Midbrain (tissue), 1 donor: ENCODE data around the gene IL21R.

ENCODE experiments used
- DNase-seq: peaks from one replicate; lab custom pipeline; 2025; lab: John Stamatoyannopoulos, UW

Gene IL21R

DNA sequence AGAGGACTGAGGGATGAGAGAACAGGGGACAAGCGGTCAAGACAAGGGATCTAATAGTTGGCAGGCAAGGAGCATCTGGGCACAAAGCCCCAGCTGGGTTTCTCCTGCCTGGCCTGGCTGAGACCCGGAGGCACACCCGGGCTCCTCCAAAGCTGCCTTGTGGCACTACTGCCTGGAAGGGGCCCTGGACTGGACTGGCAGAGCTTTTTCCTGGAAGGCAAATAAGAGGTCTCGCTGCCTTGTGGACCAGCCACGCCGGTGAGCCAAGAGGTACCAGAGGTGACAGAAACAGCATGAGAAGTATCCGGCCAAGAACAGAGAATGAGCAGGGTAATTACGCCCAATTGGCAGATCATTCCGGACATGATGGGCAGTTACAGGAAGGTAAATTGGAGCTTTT, 83.2 kb downstream of the IL21R start:
- DNase-seq: no peak

DNA sequence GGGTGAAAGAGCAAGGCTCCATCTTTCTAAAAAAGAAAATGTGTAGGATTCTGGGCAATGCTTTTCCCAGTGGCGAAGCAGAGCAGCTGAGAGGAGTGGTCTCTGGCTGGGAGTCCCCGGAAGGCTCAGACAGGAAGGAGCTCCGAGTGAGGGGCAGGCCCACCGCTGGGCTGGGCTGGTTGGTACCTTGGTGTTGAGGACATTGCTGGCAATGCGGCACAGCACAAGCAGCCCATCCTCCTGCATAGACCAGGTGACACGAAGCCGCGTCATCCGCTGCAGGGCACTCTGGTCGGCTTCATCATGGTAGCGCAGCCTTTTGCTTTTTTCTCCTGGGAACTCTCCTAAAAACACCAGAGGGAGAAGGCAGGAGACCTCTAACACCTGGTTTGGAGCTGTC, 83.8 kb downstream of the IL21R start:
- DNase-seq: no peak

GRCh38 chr16:27486344-27486743, 84.4 kb downstream of the IL21R start:
- no peak for DNase-seq

- no peak for DNase-seq
Observed at GRCh38 chr16:27486760-27487159, 84.8 kb downstream of the IL21R start.

DNA sequence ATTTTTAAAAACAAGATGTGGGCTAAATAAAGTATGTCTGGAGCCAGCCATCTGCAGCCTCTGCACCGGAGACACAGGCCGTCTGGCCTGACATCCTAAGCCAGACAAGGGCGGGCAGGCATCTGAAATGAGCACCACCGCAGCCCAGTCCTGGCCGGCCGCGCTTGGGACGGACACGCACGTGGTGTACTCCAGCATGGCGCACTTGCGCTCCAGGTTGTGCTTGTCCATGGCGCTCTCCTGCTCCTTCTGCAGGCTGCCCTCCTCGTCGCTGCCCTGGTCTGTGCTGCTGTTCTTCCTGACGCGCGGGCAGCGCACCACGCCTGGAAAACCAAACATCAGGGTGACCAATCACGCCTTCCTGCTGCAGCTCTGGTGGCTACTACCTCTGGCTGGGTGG, 87.4 kb downstream of the IL21R start:
- DNase-seq: no peak

GRCh38 chr16:27489906-27490305, 87.9 kb downstream of the IL21R start:
- DNase-seq: no peak

GRCh38 chr16:27491894-27492587, 90.1 kb downstream of the IL21R start:
- DNase-seq: no peak

DNA sequence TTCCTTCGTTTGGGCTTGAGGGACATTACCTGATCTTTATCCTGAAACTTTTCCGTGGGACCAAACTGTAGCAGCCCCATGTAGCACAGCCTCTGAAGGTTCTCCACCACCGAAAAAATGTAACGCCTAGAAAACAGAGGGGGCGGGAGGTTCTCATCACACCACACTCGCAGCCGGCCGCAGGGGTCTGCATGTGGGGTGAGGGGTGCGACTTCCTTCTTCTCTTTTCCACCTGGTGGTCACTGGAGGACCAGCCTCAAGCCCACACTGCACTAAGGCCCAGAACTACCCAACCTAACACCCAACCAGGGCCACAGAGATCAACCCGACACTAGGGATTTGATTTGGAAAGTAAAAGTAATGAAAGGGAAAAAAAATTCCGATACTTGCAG, 90.6 kb downstream of the IL21R start:
- DNase-seq: no peak

DNA sequence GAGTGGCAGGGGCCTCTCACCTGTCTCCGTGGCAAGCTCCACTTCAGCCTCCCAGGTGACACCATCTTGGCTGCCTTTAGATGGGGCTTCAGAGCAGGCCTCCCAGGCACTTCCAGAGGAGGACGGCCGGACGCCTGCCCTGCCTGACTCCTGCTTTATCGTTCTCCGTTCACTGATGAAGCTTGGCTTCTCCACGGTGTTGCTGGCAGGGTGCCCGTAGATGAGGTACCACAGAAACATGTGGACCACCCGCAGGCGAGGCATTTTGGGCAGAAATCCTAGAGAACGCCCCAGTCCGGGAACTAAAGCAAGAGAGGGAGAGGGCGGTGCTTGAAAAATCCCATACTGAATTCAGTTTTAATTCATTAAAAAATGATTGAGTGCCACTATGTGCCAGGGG, 93.2 kb downstream of the IL21R start:
- no peak for DNase-seq

- no peak for DNase-seq
Observed at GRCh38 chr16:27498031-27498825, 96.3 kb downstream of the IL21R start.

GRCh38 chr16:27498916-27499658, 97.1 kb downstream of the IL21R start:
- DNase-seq: no peak

DNA sequence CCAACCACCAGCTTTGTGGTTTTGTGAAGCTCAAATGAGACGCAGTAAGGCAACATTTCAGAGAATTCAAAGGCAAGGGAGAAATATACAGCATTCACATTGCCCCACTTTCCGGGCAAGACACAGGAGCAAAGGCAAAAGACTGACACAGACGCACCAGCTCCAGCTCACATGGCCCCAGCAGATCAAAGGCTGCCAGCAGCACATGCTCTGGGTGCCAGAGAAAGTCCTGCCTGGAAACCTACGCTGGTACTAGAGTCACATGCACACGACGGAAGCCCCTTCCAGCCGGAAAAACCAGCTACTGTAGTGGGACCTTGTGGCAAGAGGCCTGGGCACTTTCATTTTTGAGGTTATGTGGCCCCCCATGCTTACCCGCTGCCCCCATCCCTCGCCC, 97.7 kb downstream of the IL21R start:
- peak; percentile 29 for DNase-seq

- DNase-seq: no peak
Observed at GRCh38 chr16:27500801-27501200, 98.8 kb downstream of the IL21R start.
